HG03045 (cell line): ENCODE data around the gene VSIG10L.

ENCODE experiments used
- ATAC-seq: cut with Tn5 transposase; IDR thresholded peaks from one replicate; pipeline ENCODE4 v1.9.1; 2021; ENCODE audit warnings: mild to moderate bottlenecking, moderate library complexity; ENCODE audit not compliant: unreplicated experiment

Gene VSIG10L

GRCh38 chr19:51365965-51366388, 24.0 kb upstream of the VSIG10L start, which contains the start of gene ETFB:
Gene ETFB (minus strand): TSS chr19:51366388. CDS start chr19:51366326, 62 bp downstream.
- no peak for ATAC-seq

GRCh38 chr19:51365211-51365964, 23.4 kb upstream of the VSIG10L start:
- ATAC-seq: no peak

- no peak for ATAC-seq
These were observed 22.5 kb upstream of the VSIG10L start for GRCh38 chr19:51364200-51365106.

- ATAC-seq: no peak
These were observed 19.3 kb upstream of the VSIG10L start for GRCh38 chr19:51361239-51361638.

DNA sequence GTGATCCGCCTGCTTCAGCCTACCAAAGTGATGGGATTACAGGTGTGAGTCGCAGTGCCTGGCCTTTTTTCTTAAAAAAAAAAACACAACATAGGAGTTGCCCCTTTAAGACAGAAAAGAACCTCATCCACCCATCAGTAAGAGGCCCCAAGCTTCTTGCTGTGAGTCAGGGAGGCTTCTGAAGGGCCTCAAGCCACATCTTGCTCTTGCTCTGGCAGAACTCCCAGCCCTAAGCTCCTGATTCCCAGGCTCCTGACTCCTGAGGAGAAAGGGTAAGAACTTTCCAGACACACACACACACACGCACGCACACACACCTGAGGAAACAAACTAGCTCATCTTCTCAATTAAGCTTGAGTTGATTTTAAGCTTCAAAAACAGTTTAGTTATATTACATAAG, 17.4 kb upstream of the VSIG10L start:
- ATAC-seq: no peak

GRCh38 chr19:51357952-51358351, 16.0 kb upstream of the VSIG10L start:
- ATAC-seq: no peak

DNA sequence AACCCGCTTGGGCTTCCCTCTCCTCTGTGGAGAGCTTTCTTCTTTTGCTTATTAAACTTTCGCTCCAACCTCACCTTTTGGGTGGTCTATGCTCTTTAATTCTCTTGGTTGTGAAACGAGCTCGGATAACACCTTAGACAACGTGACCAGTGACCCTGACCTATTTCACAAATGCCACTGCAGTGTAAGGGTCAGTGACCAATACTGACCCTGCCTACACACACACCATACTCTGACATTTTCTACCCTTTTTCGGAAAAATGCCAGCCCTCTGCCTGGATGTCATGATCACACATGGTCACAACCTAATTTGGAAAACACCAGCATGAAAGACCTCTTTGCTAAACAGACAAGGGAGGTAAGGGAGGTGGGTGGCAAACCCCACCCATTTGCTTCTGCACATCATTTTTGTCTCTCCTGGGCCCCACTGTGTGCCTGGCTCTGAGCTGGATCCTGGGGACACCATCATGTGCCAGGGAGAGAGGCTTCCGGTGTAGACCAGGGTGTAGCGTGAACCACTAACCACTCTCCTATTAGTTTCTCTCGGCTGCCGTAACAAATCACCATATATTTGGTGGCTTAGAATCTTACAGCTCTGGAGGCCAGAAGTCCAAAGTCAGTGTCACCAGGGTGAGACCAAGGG, 14.3 kb upstream of the VSIG10L start:
- ATAC-seq: no peak

DNA sequence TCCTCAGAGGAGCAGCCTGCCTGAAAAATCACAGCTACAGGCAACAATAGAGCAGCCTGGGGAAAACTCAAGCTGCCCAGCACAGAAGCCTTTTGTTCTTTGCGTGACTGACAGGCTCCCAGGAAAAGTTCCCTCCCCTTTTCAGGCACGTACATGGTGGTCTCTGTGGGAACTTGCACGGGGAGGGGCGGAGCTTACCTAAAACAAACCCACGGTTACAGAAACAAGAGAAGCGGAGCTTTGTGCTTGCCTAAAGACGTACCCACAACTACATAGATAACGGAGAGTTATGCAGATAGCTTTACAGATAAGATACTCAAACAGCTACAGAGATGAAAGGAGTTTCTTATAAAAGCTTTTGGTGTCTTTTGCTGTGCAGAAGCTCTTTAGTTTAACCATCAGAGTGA, 12.8 kb upstream of the VSIG10L start:
- ATAC-seq: no peak

- no peak for ATAC-seq
These were observed 12.3 kb upstream of the VSIG10L start for GRCh38 chr19:51354103-51354741.

DNA sequence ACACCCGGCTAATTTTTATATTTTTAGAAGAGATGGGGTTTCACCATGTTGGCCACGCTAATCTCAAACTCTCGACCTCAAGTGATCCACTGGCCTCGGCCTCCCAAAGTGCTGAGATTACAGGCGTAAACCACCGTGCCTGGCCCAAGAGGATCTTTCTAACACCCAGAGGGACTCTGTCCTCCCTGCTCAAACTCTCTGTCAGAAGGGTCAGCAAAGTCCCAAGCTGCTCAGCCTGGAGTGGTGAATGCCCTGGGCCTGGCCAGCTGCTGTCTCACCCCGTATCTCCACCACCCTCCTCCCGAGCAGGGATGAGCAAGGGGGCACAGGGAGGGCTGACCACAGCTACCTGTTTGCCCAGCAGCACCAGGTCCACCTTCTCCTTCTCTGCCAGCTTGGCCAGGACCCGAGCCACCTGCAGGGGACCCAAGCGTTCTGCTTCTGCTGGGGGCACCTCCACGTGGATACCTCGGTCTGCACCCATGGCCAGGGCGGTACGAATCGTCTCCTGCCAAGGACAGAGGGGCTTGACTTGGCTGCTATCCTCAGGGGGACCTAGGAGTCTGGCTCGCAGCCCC, 10.9 kb upstream of the VSIG10L start:
- no peak for ATAC-seq

GRCh38 chr19:51351266-51351990, 9.5 kb upstream of the VSIG10L start:
- no peak for ATAC-seq

DNA sequence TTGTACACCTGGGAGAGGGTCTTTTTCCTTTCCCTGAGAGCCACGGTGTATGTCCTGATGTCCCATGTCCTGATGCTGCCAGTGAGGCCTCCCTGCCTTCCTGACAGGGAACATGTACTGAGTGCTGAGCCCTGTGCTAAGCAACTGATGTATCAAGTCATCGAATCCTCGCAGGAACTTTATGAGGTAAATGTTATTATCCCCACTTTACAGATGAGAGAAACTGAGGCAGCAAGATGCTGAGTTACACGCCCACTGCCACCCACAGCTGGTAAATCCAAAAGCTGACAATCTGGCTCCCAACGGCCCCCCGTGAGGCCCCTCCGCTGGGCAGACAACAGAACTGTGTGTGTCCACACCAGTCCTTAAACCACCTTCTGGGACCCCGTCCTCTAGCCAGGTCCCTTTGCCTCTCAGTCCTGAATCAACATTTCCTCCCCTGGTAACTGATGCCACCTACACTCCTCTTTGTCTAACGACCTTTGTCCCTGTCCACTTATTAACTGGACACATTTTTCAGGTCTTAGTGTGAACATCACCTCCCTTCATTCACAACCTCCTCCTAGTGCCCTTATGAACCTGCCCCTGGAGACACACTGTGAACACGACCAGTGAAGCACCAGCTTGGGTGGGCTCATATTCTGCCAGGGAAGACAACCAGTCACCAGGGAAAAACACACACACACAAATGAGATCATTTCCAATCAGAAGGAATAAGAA, 5.4 kb upstream of the VSIG10L start:
- no peak for ATAC-seq

DNA sequence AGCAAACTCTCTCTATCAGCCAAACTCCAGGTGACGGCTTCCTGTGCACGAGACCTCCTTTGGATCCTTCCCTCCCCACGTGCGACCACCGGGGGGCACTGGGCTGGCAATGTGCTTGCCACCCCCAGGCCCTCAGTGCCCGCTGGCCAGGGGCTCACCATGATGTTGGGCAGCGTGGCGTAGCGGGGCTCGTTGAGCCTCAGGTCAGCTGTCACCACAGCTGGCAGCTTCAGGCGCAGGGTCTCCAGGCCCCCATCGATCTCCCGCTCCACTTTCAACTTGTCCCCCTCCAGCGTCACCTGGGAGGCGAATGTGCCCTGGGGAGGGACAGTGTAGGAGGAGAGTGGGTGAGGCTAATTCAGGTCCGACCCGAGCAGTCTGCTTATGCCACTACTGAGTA, 4.8 kb upstream of the VSIG10L start:
- no peak for ATAC-seq

GRCh38 chr19:51345076-51345620, 3.2 kb upstream of the VSIG10L start:
- ATAC-seq: no peak

DNA sequence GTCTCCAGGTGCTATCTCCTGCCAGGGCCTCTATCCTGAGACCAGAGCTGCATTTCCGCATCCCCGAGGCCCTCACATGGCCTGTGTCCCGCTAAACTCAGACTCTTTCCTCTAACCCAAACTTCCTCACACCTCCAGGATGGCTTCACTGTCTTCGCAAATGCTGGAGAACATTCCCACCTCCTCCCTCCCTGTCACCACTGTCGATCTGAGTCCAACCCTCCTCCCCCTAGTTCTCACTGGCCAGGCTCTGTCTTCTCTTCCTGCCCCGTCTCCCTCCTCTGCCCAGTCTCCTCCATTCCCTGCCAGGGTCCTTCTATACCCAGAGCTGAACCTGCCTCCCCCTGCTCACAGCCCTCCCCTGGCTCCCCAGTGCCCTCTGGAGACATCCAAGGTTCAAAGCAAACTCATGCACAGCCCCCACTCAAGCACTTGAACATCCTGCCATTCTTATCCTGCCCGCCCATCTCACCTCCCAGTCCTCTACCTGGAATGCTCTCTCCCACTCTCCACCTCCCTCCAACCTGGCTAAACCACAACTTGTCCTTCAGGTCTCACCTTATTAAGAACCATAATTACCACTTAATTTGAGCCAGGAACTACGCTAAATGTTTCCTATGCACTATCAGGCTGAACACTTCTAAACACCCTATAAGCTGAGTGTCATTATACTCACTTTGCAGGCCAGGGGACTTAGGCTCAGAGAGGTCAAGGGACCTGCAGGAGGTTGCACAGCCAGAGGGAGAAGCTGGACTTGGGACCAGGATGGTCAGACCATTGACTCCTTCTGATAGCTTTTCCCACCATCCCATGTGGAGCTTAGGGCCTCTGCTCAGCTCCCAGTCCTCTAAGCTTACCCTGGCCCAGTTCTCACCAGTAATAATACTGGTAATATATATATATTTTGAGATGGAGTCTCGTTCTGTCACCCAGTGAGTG, 961 bp upstream of the VSIG10L start:
- ATAC-seq: no peak

DNA sequence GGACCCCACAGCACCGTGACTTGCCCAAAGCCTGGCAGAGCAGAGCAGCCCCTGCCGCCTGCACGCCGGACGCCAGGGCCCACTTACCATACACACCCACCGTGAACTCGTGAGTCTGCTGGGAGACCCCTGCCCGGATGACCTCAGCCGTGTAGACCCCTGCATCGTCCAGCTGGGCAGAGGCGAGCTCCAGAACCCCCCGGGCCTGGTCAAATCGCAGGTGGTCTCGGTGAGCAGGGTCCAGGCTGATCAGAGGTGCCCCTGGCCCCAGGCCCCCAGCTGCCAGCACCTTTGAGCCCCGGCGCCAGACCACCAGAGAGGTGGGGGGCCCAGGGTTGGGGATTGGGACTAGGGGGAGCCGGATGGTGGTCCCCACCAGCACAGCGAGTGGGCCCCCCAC, 873 bp downstream of the VSIG10L start:
- no peak for ATAC-seq

DNA sequence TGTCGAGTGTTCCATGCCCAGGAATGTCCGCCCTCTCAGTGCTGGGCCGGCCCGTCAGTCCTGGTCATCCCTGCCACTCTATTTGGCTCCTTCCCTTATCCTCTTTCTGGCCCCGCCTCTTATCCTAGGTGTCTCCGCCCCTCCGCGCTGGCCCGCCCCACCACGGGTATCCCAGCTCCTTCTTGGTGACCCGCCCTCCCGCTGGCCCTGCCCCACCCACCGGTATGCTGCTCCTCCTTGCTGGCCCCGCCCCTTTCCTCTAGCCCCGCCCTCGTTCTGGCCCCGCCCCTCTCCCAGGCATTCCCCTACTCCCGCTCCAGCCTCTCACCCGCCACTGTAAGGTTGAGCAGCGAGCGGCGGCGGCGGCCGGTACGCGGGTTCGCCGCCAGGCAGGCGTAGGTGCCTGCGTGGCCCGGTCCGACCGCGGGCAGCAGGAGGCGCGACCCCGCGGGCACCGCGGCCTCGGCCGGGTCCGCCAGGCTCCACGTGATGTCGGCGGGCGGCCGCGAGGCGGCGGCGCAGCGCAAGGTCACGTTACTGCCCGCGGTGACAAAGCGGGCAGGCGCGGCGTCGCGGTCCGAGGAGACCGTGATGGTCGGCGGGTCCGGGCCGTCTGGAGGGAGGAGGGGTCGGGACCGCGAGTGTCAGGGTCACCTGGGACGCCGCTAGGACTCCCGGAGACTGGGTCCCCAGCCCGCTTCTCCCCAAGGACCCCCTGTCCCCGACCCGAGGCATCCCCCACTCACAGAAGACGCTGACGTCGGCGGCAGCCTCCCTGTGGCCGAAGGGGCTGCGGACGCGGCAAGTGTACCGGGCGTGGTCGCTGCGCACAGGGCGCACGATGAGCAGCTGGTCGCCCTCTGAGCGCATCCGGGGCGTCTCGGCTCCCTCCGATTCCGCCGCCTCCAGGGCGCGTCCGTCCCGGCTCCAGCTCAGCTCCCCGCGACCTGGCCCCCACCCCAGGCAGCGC, 2.0 kb downstream of the VSIG10L start:
- ATAC-seq: peak; percentile 56
